ENCODE results near the gene MICAL1.

MICAL1 gene

GRCh38 chr6:109453594-109454495 is 1.7 kb downstream of the MICAL1 start:
- DNase-seq: peak; percentile 47

DNA sequence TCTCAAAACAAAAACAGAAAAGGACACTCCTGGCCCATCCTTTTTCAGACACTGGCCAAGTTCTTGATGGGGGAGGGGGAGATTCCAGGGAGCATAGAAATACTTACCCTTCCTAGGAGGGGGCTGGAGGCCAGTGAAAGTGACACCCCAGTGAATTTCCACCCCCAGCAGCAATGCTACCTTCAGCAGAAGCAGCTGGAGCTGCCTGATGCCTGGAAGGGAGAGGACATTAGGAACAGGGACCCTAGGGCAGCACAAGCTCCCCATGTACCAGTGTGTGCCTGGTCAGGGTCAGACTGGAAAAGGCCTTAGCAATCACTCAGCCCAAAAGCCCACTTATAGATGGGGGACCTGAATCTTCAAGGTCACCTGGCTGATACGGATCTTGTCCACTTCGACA is 2.4 kb downstream of the MICAL1 start:
- peak; percentile 22 for DNase-seq

- DNase-seq: peak; percentile 33
Observed at GRCh38 chr6:109452181-109452580, 3.4 kb downstream of the MICAL1 start.

DNA sequence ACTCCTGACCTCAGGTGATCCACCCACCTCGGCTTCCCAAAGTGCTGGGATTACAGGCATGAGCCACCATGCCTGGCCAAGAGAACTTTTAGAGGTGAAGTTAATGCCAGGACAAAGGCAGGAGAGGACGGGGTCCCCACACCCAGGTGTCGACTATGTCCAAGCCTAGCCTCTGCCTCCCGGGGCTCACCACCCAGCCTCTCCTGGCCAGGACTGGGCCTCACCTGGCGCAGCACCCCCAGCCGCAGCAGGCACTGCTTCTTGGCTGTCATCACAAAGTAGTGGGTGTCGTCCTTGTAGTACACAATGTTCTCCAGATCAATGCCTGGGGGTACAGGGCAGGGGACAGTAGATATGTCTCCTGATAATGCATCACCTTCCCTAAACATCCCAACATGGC is 4.2 kb downstream of the MICAL1 start:
- DNase-seq: peak; percentile 32

DNA sequence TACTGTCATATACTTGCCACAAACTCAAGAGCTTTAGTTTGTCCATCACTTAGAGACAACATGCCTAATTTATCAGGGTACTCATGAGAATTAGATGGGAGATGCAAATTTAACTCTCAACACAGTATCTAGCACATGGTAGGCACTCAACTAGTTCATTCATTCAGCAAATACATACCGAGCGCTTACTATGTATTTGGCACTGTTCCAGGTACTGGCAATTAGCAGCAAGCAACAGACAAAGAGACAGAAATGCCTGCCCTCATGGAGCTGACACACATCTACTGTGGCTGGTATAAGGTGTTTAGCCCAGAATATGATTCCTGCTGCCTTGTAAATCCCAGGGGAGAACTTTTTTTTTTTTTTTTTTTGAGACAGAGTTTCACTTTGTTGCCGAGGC is 4.8 kb downstream of the MICAL1 start:
- DNase-seq: peak; percentile 7

DNA sequence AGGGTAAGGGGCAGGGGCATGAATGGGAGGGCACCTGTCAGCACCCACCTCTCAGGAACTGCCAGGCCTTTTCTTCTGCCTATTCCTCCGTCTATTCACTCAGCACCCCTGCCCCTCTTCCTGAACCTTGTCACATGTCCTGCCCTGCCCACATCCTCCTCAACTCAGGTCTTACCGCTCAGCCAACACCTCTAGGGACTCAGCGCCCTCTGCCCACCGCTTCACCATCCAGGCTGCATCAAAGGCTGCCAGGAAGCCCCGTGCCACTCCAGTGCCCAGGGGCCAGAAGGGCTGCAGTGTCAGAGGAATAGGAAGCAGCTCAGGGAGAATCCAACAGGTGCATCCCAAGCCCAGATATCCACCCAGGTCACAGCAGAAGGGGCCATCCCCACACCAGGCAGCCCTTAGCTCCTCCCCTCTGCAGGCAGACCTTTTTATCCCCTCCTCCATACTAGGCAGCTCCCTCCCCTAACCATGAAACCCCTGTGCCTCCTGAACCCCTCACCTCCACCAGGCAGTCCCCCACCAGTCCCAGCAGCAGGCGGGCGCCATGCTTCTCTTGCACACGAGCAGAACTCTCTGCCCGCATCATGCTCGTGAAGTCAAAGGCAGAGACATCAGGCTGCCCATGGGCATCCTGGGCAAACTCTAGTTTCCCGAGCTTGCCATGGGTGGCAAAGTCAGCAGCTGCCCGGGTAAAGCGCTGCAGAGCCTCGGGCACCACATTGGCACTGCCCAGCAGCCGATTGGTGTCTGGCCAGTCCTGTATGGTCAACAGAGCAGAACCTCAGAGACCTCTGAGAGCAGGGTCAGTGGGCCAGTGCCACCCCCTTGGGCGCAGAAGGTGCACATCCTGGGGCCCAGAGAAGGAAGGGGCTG is 5.5 kb downstream of the MICAL1 start:
- DNase-seq: peak; percentile 36

DNA sequence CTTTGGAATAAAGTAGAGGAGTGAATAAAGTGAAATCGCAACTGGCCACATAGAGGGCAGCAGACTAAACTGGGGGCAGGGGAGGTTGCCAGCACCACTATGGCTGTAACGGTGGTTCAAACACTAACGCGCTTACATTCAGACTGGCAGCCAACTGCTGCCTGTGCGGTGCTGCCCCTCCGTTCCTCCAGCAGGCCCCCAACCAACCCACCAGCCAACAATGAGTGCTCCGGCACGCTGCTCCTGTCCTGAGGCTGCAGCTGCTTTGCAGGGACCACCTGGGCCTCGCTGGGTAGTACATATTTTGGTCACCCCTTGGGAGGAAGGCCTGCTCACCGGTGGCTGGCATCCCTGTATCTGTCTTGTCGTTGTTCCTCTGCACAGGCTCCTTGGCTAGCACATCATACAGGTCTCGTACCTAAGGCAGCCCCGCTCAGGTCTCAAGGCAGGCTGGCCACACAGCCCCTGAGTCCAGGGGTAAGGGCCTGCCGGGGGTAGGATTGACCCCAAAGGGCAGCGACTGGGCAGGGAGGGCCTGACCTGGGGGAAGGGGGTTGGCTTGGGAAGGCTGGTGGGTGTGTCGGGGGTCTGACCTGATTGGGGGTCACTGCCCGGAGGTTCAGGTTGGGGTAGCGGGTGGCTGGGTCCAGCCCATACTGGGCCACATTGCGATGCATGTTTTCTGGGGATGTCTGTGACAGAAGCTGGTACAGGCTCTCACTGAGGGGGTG is 6.3 kb downstream of the MICAL1 start:
- peak; percentile 47 for DNase-seq

GRCh38 chr6:109448615-109449014 is 7.0 kb downstream of the MICAL1 start:
- peak; percentile 53 for DNase-seq

GRCh38 chr6:109447878-109448555 is 7.6 kb downstream of the MICAL1 start:
- DNase-seq: peak; percentile 58

- peak; percentile 41 for DNase-seq
Observed at GRCh38 chr6:109447087-109447486, 8.5 kb downstream of the MICAL1 start.

GRCh38 chr6:109446541-109446940 is 9.0 kb downstream of the MICAL1 start:
- peak; percentile 33 for DNase-seq

- DNase-seq: peak; percentile 42
Observed at GRCh38 chr6:109446072-109446471, 9.5 kb downstream of the MICAL1 start.

DNA sequence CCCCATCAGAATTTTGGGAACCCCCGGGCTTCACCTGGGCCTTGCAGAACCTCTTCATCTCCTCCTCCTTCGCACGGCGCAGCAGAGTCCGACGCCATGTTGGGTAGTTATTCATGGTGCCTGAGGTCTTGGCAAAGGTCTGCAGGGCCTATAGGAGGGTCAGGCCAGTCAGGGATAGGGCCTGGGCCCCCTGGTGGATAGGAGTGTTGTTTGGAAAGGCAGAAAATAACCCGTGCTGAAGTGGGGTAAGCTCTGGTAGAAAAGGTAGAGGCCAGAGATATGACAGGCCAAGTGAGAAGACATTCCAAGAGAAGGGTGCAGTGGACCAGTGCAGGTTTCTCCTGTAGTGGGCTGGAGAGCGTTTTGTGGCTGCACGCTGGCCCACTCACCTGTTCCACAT is 10.2 kb downstream of the MICAL1 start:
- DNase-seq: peak; percentile 50

- DNase-seq: no peak
Observed at GRCh38 chr6:109443425-109443950, 12.1 kb downstream of the MICAL1 start.

DNA sequence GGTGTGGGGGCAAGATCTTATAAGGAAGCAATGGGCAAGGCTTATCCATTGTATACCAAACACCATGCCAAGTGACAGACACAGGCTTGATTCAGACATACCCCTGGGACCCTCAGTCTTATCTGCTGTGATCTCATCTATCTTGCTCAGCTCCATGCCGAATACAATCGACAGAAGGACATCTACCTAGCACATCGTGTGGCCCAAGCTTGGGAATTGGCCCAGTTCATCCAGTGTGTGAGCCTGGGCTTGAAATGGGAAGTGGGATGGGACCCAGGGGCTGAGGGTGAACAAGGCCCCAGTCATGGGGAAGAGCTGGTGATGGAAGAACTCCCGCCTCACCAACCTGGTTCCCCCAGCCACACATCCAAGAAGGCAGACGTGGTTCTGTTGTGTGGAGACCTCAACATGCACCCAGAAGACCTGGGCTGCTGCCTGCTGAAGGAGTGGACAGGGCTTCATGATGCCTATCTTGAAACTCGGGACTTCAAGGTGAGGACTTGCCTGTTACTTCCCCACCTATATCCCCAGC is 13.1 kb downstream of the MICAL1 start:
- DNase-seq: no peak

GRCh38 chr6:109441069-109441816 is 14.3 kb downstream of the MICAL1 start:
- DNase-seq: peak; percentile 84

- peak; percentile 94 for DNase-seq
Observed at GRCh38 chr6:109440331-109441068, 15.1 kb downstream of the MICAL1 start, which contains the start of the genes PPIL6 and SMPD2. Gene PPIL6 (minus strand): TSS chr6:109440628. CDS start chr6:109440590, 38 bp downstream. Gene SMPD2 (plus strand): TSS chr6:109440724. CDS start chr6:109441122, 398 bp downstream.

DNA sequence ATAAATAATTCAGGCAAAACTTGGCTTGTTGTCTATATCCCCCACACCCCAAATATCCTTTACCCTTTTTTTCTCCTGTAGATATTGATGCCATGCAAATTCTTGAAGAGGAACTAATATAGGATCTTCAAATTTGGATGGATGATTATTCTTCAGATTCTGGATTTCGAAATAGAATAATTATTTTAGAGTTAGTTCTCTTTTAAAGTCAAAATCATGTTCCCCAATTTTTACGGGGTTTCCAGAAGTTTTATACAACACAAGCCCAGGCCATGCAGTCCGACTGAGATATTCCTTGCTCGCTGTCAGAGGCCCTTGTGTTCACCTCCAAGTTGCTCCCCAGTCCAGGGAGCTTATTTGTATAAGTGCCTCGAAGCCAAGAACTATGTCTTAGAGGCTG is 19.5 kb downstream of the MICAL1 start:
- DNase-seq: no peak

DNA sequence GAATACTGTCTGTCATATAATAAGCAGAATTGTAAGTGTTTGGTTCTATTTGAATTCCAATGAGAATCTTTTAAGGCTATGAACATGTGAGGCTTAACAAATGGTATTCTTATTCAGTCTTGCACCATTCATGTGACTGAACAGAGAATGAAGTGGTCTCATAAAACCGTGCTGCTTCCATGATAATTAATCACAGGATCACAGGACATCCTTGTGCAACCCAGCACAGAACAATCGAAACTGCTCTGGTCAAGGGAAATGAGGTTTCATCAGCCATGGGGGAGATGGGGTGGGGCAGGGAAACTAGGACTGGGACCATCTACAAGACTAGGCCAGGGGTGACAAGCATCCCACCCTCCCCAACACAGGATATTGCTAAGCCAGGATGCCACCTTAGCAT is 21.1 kb downstream of the MICAL1 start:
- DNase-seq: no peak

DNA sequence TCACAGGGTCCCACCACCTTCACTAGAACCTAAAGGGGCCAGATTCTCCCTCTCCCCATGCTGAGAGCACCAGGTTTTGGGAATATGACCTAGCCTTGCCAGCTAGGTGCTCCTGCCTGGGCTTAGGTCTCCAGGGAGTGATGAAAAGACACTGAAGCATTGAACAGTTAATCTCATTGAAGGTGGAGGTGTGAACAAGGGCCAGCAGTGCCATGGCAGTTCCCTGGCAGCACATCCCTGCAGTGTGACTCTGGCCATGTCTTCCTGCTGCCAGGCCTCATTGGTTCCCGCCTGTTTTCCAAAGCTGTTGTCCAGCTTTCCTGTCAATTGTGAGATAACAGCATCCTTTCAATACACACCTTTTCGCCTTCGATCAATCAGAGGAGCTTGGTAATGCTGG is 26.1 kb downstream of the MICAL1 start:
- no peak for DNase-seq

Measured in islet precursor cell (in vitro differentiated cells).